ENCODE measurements around the gene ATXN1. TPM values are rescaled to one million over a fixed set of nuclear protein-coding genes. Genes with fewer than 3 reads are reported as not detected.

Gene ATXN1
- polyA plus RNA-seq, 2 of the 4 experiments (the other 2 are of a cell fraction): 2.9 to 8.3 TPM

GRCh38 chr6:16567071-16567470 lies 194.2 kb downstream of the ATXN1 start (continued):
- no peak for TF ChIP-seq SREBF2 (IDR thresholded peaks at IDR 0.05)

- ChIA-PET POLR2A (no interaction called here), CTCF (no interaction called here)
- no peaks in the 10 kb centered on the region for H3K9me3 ChIP-seq
- 0 out of 3 replicates have a peak, but pooled peaks cover 7% of the 10 kb centered on the region for H3K4me1 ChIP-seq
- no peak overlapping the region for H3K27ac ChIP-seq
- H3K4me2 ChIP-seq: no peak overlapping the region
- ATAC-seq (no peak), FAIRE-seq (no peak), DNase-seq (ENCODE audit: low read depth in 1 of 2, low spot score in 1 of 2) (no peak)
- no peak for TF ChIP-seq ELK1 (IDR thresholded peaks at IDR 0.05; ENCODE audit: low read depth, low read length)
- no peak for TF ChIP-seq E2F6 (IDR thresholded peaks at IDR 0.05; ENCODE audit: borderline replicate concordance, low read depth)
- 74% methylated on average over 2 of the region's 2 CpGs for WGBS (ENCODE audit: missing lambda C conversion rate)
- H3K4me3 ChIP-seq: no peak overlapping the region
These were observed 196.8 kb downstream of the ATXN1 start for GRCh38 chr6:16564436-16564835.

GRCh38 chr6:16563628-16564240 lies 197.5 kb downstream of the ATXN1 start:
- H3K27ac ChIP-seq: no peak overlapping the region
- CTCF ChIA-PET: no interaction called here
- no peak for FAIRE-seq
- no peak overlapping the region for H3K4me3 ChIP-seq
- WGBS (ENCODE audit: missing lambda C conversion rate): 88% methylated on average over 10 of the region's 10 CpGs
- no peak for ATAC-seq
- no peaks in the 10 kb centered on the region for H3K9me3 ChIP-seq
- H3K4me1 ChIP-seq: 0 out of 3 replicates have a peak, but pooled peaks cover 7% of the 10 kb centered on the region
- DNase-seq (ENCODE audit: low read depth in 1 of 2, low spot score in 1 of 2): no peak
- POLR2A ChIA-PET: no interaction called here
- no peak for TF ChIP-seq GATA3 (IDR thresholded peaks at IDR 0.05; ENCODE audit: borderline replicate concordance)
- TF ChIP-seq USF2 (IDR thresholded peaks at IDR 0.05): no peak
- TF ChIP-seq ESRRA (IDR thresholded peaks at IDR 0.05; ENCODE audit: borderline replicate concordance, low read length): no peak
- TF ChIP-seq FOXS1 (CRISPR knock-in tag; IDR thresholded peaks at IDR 0.05): no peak
- TF ChIP-seq CTCF (IDR thresholded peaks at IDR 0.05): no peak
- TF ChIP-seq ZFP36 (IDR thresholded peaks at IDR 0.05; ENCODE audit: borderline replicate concordance, partially characterized antibody): no peak
- H3K4me2 ChIP-seq: no peak overlapping the region

GRCh38 chr6:16562498-16562897 lies 198.8 kb downstream of the ATXN1 start:
- H3K4me3 ChIP-seq: no peak overlapping the region
- TF ChIP-seq HOXA7 (CRISPR knock-in tag; IDR thresholded peaks at IDR 0.05) (no peak), CTCF (IDR thresholded peaks at IDR 0.05) (no peak)
- ChIA-PET CTCF (no interaction called here), POLR2A (no interaction called here)
- WGBS (ENCODE audit: missing lambda C conversion rate): 84% methylated on average over 2 of the region's 2 CpGs
- ATAC-seq: no peak
- no peak overlapping the region for H3K4me2 ChIP-seq
- H3K4me1 ChIP-seq: no peaks in the 10 kb centered on the region
- H3K27ac ChIP-seq: no peak overlapping the region
- no peaks in the 10 kb centered on the region for H3K9me3 ChIP-seq
- no peak for DNase-seq (ENCODE audit: low read depth in 1 of 2, low spot score in 1 of 2)
- no peak for FAIRE-seq
